ENCODE results near the gene C1QTNF12.

Gene C1QTNF12

GRCh38 chr1:1215080-1215676 lies 31.3 kb downstream of the C1QTNF12 start:
- H3K36me3 ChIP-seq: peaks cover 24% of the 10 kb centered on the region
- no peaks in the 10 kb centered on the region for H3K27me3 ChIP-seq
- no peak overlapping the region for H3K4me3 ChIP-seq (ENCODE audit: low read depth, low read length)
- no peak for TF ChIP-seq CTCF (IDR thresholded peaks at IDR 0.05; ENCODE audit: low read depth, low read length)
- H3K9me3 ChIP-seq: no peaks in the 10 kb centered on the region
- H3K4me1 ChIP-seq: no peaks in the 10 kb centered on the region
- no peak for DNase-seq

GRCh38 chr1:1213345-1214265 lies 32.9 kb downstream of the C1QTNF12 start, which contains the start of gene TNFRSF4:
Gene TNFRSF4, minus strand, starts transcription at chr1:1214153. Its CDS starts 26 bp downstream, at chr1:1214127.
- peak; percentile 22 for DNase-seq

GRCh38 chr1:1212780-1213344 lies 33.7 kb downstream of the C1QTNF12 start:
- no peak overlapping the region for H3K4me3 ChIP-seq (ENCODE audit: low read depth, low read length)
- no peaks in the 10 kb centered on the region for H3K27me3 ChIP-seq
- peaks cover 8% of the 10 kb centered on the region for H3K36me3 ChIP-seq
- no peaks in the 10 kb centered on the region for H3K4me1 ChIP-seq
- H3K9me3 ChIP-seq: no peaks in the 10 kb centered on the region
- no peak for TF ChIP-seq CTCF (IDR thresholded peaks at IDR 0.05; ENCODE audit: low read depth, low read length)
- DNase-seq: peak; percentile 14

More at GRCh38 chr1:1213345-1214265, 32.9 kb downstream of the C1QTNF12 start, which contains the start of gene TNFRSF4:
- TF ChIP-seq CTCF (IDR thresholded peaks at IDR 0.05; ENCODE audit: low read depth, low read length): no peak
- Histone ChIP-seq H3K4me1 (no peaks in the 10 kb centered on the region), H3K36me3 (peaks cover 15% of the 10 kb centered on the region), H3K4me3 (ENCODE audit: low read depth, low read length) (no peak within 1 kb of the TSS), H3K27me3 (no peaks in the 10 kb centered on the region), H3K9me3 (no peaks in the 10 kb centered on the region)

- H3K27me3 ChIP-seq: peaks cover 7% of the 10 kb centered on the region
- peak; percentile 32 for DNase-seq
- H3K4me1 ChIP-seq: no peaks in the 10 kb centered on the region
- no peaks in the 10 kb centered on the region for H3K9me3 ChIP-seq
- no peak for TF ChIP-seq CTCF (IDR thresholded peaks at IDR 0.05; ENCODE audit: low read depth, low read length)
- no peak overlapping the region for H3K4me3 ChIP-seq (ENCODE audit: low read depth, low read length)
- H3K36me3 ChIP-seq: peaks cover 3% of the 10 kb centered on the region; the same call in 1 of the 2 replicates
These were observed 34.7 kb downstream of the C1QTNF12 start for GRCh38 chr1:1211541-1212441.

GRCh38 chr1:1210726-1211540 lies 35.6 kb downstream of the C1QTNF12 start:
- Histone ChIP-seq H3K27me3 (peaks cover 14% of the 10 kb centered on the region), H3K4me3 (ENCODE audit: low read depth, low read length) (no peak overlapping the region), H3K9me3 (no peaks in the 10 kb centered on the region), H3K36me3 (peaks cover under 1% of the 10 kb centered on the region; the same call in 1 of the 2 replicates), H3K4me1 (no peaks in the 10 kb centered on the region)
- peak; percentile 11 for DNase-seq
- TF ChIP-seq CTCF (IDR thresholded peaks at IDR 0.05; ENCODE audit: low read depth, low read length): no peak

Measured in BE2C (cell line).